Peyer's patch (tissue), 4 donors: ENCODE results near the gene ITGA8. TPM values are rescaled to one million over a fixed set of nuclear protein-coding genes. Genes with fewer than 3 reads are reported as not detected.

Source experiments
- DNase-seq, 3 donors: peaks; one replicate each; pipeline ENCODE4 v3.0.0-alpha.2; 2017 to 2019
- H3K27ac ChIP-seq, 4 donors: fragments of 200-600 bp; sonication (generic); one replicate each; pipeline ENCODE4 v1.5.1; 2016 to 2019
- H3K27me3 ChIP-seq, 2 donors: fragments of 200-600 bp; sonication (generic); one replicate each; pipeline ENCODE4 v1.5.1; 2019
- H3K36me3 ChIP-seq, 3 donors: fragments of 200-600 bp; sonication (generic); one replicate each; pipeline ENCODE4 v1.5.1; 2016 to 2019
- H3K4me1 ChIP-seq, 4 donors: fragments of 200-600 bp; sonication (generic); one replicate each; pipeline ENCODE4 v1.5.1; 2016 to 2019
- H3K4me3 ChIP-seq, 4 donors: fragments of 200-600 bp; sonication (generic); 1 replicate in 3 of 4; 2 replicates in 1 of 4; pipeline ENCODE4 v1.5.1; 2016 to 2019; ENCODE audit warnings: mild to moderate bottlenecking in 1 of 4
- H3K9me3 ChIP-seq, 4 donors: fragments of 200-600 bp; sonication (generic); one replicate each; pipeline ENCODE4 v1.5.1; 2016 to 2019; ENCODE audit warnings: mild to moderate bottlenecking in 1 of 4
- POLR2A ChIP-seq, 2 donors: fragments of 450-650 bp; IDR thresholded peaks; one replicate each; pipeline ENCODE4 v1.5.1; 2017; ENCODE audit warnings: antibody characterized with exemption in 2 of 2, mild to moderate bottlenecking in 2 of 2, moderate library complexity in 2 of 2
- total RNA-seq, 4 donors: library from RNA; depleted of rRNA; stranded (reverse); fragments of >200 nt; gene quantifications; one replicate each; pipeline ENCODE4 v1.1.0, GENCODE V29; 2016
- TF ChIP-seq, protein P1 (sequence below), 6 experiments: fragments of 450-650 bp in 4 of 6; fragments of 200-600 bp in 2 of 6; sonication (generic) in 1 of 6; IDR thresholded peaks; one replicate each; pipeline ENCODE4 v1.5.1; 2017 to 2019; ENCODE audit warnings: antibody characterized with exemption in 6 of 6, mild to moderate bottlenecking in 3 of 6, moderate library complexity in 1 of 6

ITGA8 gene
- total RNA-seq, 4 donors from 2014 or later, result 2.4 to 13.2 (median 3.9) TPM

DNA sequence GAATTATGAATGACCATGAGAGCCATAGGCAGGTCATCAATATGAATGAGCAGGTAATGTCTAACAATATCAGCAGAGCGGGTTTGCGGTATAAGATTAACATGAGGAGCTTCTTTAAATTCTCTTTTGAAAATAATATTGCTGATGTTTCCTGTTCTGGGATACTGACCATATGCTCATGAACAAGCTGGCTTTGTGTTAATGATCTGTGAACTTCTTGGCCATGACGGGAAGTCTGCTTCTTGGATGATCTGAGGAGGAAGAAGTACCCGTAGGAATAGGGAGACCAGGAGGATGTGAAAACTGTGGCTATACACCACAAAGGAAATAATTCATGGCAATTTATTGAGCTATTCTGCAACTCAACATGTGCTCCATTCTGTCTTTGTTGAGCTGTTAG lies 38.6 kb downstream of the ITGA8 start:
- Histone ChIP-seq H3K27ac (no peak overlapping the region), H3K4me1 (no peaks in the 10 kb centered on the region), H3K9me3 (no peaks in the 10 kb centered on the region), H3K4me3 (no peak overlapping the region), H3K36me3 (no peaks in the 10 kb centered on the region), H3K27me3 (no peaks in the 10 kb centered on the region)
- TF ChIP-seq, protein P1, sequence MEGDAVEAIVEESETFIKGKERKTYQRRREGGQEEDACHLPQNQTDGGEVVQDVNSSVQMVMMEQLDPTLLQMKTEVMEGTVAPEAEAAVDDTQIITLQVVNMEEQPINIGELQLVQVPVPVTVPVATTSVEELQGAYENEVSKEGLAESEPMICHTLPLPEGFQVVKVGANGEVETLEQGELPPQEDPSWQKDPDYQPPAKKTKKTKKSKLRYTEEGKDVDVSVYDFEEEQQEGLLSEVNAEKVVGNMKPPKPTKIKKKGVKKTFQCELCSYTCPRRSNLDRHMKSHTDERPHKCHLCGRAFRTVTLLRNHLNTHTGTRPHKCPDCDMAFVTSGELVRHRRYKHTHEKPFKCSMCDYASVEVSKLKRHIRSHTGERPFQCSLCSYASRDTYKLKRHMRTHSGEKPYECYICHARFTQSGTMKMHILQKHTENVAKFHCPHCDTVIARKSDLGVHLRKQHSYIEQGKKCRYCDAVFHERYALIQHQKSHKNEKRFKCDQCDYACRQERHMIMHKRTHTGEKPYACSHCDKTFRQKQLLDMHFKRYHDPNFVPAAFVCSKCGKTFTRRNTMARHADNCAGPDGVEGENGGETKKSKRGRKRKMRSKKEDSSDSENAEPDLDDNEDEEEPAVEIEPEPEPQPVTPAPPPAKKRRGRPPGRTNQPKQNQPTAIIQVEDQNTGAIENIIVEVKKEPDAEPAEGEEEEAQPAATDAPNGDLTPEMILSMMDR (IDR thresholded peaks at IDR 0.05), result no peak
- no peak for TF ChIP-seq POLR2A (IDR thresholded peaks at IDR 0.05)
- no peak for DNase-seq

GRCh38 chr10:15678851-15679250 lies 40.9 kb downstream of the ITGA8 start:
- no peaks in the 10 kb centered on the region for H3K27me3 ChIP-seq
- no peak overlapping the region for H3K4me3 ChIP-seq
- TF ChIP-seq POLR2A (IDR thresholded peaks at IDR 0.05), result no peak
- TF ChIP-seq, protein P1 (IDR thresholded peaks at IDR 0.05), result no peak
- H3K36me3 ChIP-seq, result no peaks in the 10 kb centered on the region
- H3K9me3 ChIP-seq, result no peaks in the 10 kb centered on the region
- no peaks in the 10 kb centered on the region for H3K4me1 ChIP-seq
- no peak overlapping the region for H3K27ac ChIP-seq
- DNase-seq, result no peak

- no peak for TF ChIP-seq POLR2A (IDR thresholded peaks at IDR 0.05)
- TF ChIP-seq, protein P1 (IDR thresholded peaks at IDR 0.05), result no peak
- no peak for DNase-seq
- no peaks in the 10 kb centered on the region for H3K4me1 ChIP-seq
- no peak overlapping the region for H3K27ac ChIP-seq
- H3K36me3 ChIP-seq, result no peaks in the 10 kb centered on the region
- H3K27me3 ChIP-seq, result no peaks in the 10 kb centered on the region
- H3K4me3 ChIP-seq, result no peak overlapping the region
- no peaks in the 10 kb centered on the region for H3K9me3 ChIP-seq
Observed at GRCh38 chr10:15672469-15672868, 47.3 kb downstream of the ITGA8 start.

DNA sequence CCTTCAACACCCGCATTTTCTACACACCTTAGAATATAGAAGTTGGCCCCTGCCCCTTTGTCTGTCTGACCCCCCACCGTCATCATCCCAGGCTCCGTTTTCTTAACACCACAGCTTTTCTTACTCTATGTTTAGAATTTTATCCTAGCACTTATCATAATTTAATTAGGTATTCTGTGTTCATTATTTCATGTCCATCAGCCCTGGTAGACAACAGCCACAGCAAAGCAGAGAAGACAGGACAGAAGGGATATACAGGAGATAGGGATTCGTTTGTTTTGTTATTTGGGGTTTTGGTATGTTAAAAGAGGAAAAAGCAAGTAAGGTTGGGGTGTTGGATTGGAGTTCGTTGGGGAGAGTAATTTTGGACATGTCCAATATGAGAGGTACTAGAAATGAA lies 48.8 kb downstream of the ITGA8 start:
- Histone ChIP-seq H3K27me3 (no peaks in the 10 kb centered on the region), H3K27ac (no peak overlapping the region), H3K9me3 (no peaks in the 10 kb centered on the region), H3K4me1 (no peaks in the 10 kb centered on the region), H3K36me3 (no peaks in the 10 kb centered on the region), H3K4me3 (no peak overlapping the region)
- TF ChIP-seq, protein P1 (IDR thresholded peaks at IDR 0.05), result no peak
- TF ChIP-seq POLR2A (IDR thresholded peaks at IDR 0.05), result no peak
- DNase-seq, result no peak

- Histone ChIP-seq H3K4me1 (no peaks in the 10 kb centered on the region), H3K27me3 (no peaks in the 10 kb centered on the region), H3K9me3 (no peaks in the 10 kb centered on the region), H3K27ac (no peak overlapping the region), H3K36me3 (no peaks in the 10 kb centered on the region), H3K4me3 (no peak overlapping the region)
- no peak for DNase-seq
- TF ChIP-seq POLR2A (IDR thresholded peaks at IDR 0.05), result no peak
- TF ChIP-seq, protein P1 (IDR thresholded peaks at IDR 0.05), result no peak
Observed at GRCh38 chr10:15661574-15661973, 58.1 kb downstream of the ITGA8 start.

- no peak overlapping the region for H3K4me3 ChIP-seq
- H3K27ac ChIP-seq, result no peak overlapping the region
- no peaks in the 10 kb centered on the region for H3K9me3 ChIP-seq
- H3K4me1 ChIP-seq, result no peaks in the 10 kb centered on the region
- H3K36me3 ChIP-seq, result no peaks in the 10 kb centered on the region
- no peak for DNase-seq
- TF ChIP-seq, protein P1 (IDR thresholded peaks at IDR 0.05), result no peak
- no peak for TF ChIP-seq POLR2A (IDR thresholded peaks at IDR 0.05)
- no peaks in the 10 kb centered on the region for H3K27me3 ChIP-seq
Observed at GRCh38 chr10:15660990-15661389, 58.7 kb downstream of the ITGA8 start.
